B cell (primary cell): ENCODE data around the gene CCDC134. TPM values are rescaled to one million over a fixed set of nuclear protein-coding genes. Genes with fewer than 3 reads are reported as not detected.

Experiments
- ATAC-seq: fragments of 200-7000 bp; cut with Tn5 transposase; one replicate; pipeline ENCODE4 v1.10.0; 2021; ENCODE audit warnings: low read depth, mild to moderate bottlenecking, moderate number of reproducible peaks, moderate library complexity
- CTCF ChIA-PET: fragments of 350-600 bp; sonication (Branson Sonifier 250); formaldehyde crosslinking; loops from one replicate; lab custom pipeline; 2021; ENCODE audit warnings: antibody characterized with exemption, inconsistent platforms; lab: Charles Lee
- POLR2A ChIA-PET: fragments of 350-600 bp; sonication (Branson Sonifier 250); formaldehyde crosslinking; loops from one replicate; lab custom pipeline; 2021; ENCODE audit warnings: antibody characterized with exemption; lab: Charles Lee
- DNase-seq: peaks from one replicate; pipeline ENCODE4 v3.0.0; 2013
- H2AFZ ChIP-seq: 2 replicates; pipeline ENCODE4 v1.6.1; 2012; ENCODE audit warnings: mild to moderate bottlenecking, low read depth, low read length; ENCODE audit not compliant: insufficient read depth, poor library complexity, severe bottlenecking
- H3K27ac ChIP-seq, 2 donors: 1 replicate in 1 of 2; 2 replicates in 1 of 2; pipeline ENCODE4 v1.5.1; 2012 to 2013; ENCODE audit warnings: low read length in 2 of 2, mild to moderate bottlenecking in 2 of 2, moderate library complexity in 1 of 2
- H3K27me3 ChIP-seq, 4 experiments: fragments of 200-600 bp in 1 of 4; sonication (generic) in 1 of 4; replicated peaks in 1 of 4; 1 replicate in 2 of 4; 2 replicates in 2 of 4; pipeline versions ENCODE4 v1.6.1 to v1.7.0; 2013 to 2016; ENCODE audit warnings: low read length in 3 of 4, mild to moderate bottlenecking in 2 of 4, mixed read lengths in 1 of 4, moderate library complexity in 1 of 4; ENCODE audit not compliant: insufficient read depth in 4 of 4, control insufficient read depth in 3 of 4; ENCODE audit errors: control extremely low read depth in 1 of 4
- H3K36me3 ChIP-seq, 2 experiments: replicated peaks in 1 of 2; 1 replicate in 1 of 2; 2 replicates in 1 of 2; pipeline versions ENCODE4 v1.6.1 to v1.7.1; 2013; ENCODE audit warnings: low read length in 1 of 2; ENCODE audit not compliant: insufficient read depth in 2 of 2, control insufficient read depth in 1 of 2; ENCODE audit errors: control extremely low read depth in 1 of 2, extremely low read depth in 1 of 2
- H3K4me1 ChIP-seq, 2 donors: fragments of 200-600 bp in 1 of 2; sonication (generic) in 1 of 2; 1 replicate in 1 of 2; 2 replicates in 1 of 2; pipeline versions ENCODE4 v1.5.1 to v1.6.1; 2013 to 2017; ENCODE audit warnings: low read length in 2 of 2; ENCODE audit not compliant: control insufficient read depth in 2 of 2, insufficient read depth in 2 of 2
- H3K4me2 ChIP-seq: replicated peaks from 2 replicates; pipeline ENCODE3; 2012; ENCODE audit warnings: mild to moderate bottlenecking, low read depth, low read length; ENCODE audit not compliant: poor library complexity, severe bottlenecking
- H3K4me3 ChIP-seq, 5 experiments: fragments of 200-600 bp in 1 of 5; sonication (generic) in 1 of 5; 1 replicate in 3 of 5; 2 replicates in 2 of 5; pipeline versions ENCODE4 v1.5.1 to v1.7.0; 2011 to 2016; ENCODE audit warnings: low read length in 4 of 5, mild to moderate bottlenecking in 4 of 5, low read depth in 2 of 5, control low read depth in 1 of 5, moderate library complexity in 1 of 5; ENCODE audit not compliant: insufficient read depth in 1 of 5; ENCODE audit errors: control extremely low read depth in 1 of 5, extremely low read depth in 1 of 5
- H3K79me2 ChIP-seq: fragments of 200-600 bp; sonication (generic); one replicate; pipeline ENCODE4 v1.6.0; 2016; ENCODE audit warnings: low read length; ENCODE audit not compliant: control insufficient read depth, insufficient read depth
- H3K9ac ChIP-seq: fragments of 200-600 bp; sonication (generic); 2 replicates; pipeline ENCODE4 v1.6.1; 2017; ENCODE audit warnings: mild to moderate bottlenecking, low read length, moderate library complexity
- H3K9me3 ChIP-seq, 3 donors: one replicate each; pipeline versions ENCODE4 v1.6.1 to v1.7.1; 2013; ENCODE audit warnings: low read length in 2 of 3; ENCODE audit not compliant: control insufficient read depth in 2 of 3, insufficient read depth in 1 of 3; ENCODE audit errors: control extremely low read depth in 1 of 3
- H4K20me1 ChIP-seq: 2 replicates; pipeline ENCODE4 v1.6.0; 2012; ENCODE audit warnings: mild to moderate bottlenecking, low read length; ENCODE audit not compliant: insufficient read depth, control insufficient read depth, poor library complexity, severe bottlenecking
- H3K27ac Mint-ChIP-seq: one replicate; pipeline ENCODE4 v1.8.0; 2021; ENCODE audit warnings: mixed read lengths
- H3K27me3 Mint-ChIP-seq: one replicate; pipeline ENCODE4 v1.8.0; 2021; ENCODE audit warnings: mixed read lengths
- H3K4me1 Mint-ChIP-seq: one replicate; pipeline ENCODE4 v1.8.0; 2021; ENCODE audit warnings: mixed read lengths
- H3K4me3 Mint-ChIP-seq: one replicate; pipeline ENCODE4 v1.8.0; 2021; ENCODE audit warnings: mixed read lengths
- H3K9me3 Mint-ChIP-seq: one replicate; pipeline ENCODE4 v1.8.0; 2022; ENCODE audit warnings: mixed read lengths; ENCODE audit not compliant: insufficient read depth
- EZH2 ChIP-seq: IDR thresholded peaks from 2 replicates; pipeline ENCODE4 v1.6.1; 2012; ENCODE audit warnings: borderline replicate concordance, low read depth, mild to moderate bottlenecking, moderate library complexity, low read length; ENCODE audit not compliant: insufficient read depth, poor library complexity, severe bottlenecking
- WGBS: methylation state at CpG from one replicate; pipeline ENCODE4 v1.1.5; 2013; ENCODE audit warnings: missing lambda C conversion rate; ENCODE audit not compliant: insufficient coverage; 5-methylcytosine and 5-hydroxymethylcytosine counted together
- intact Hi-C: fragments of 100-400 bp; cut with micrococcal nuclease; formaldehyde crosslinking; loops from one replicate; pipeline ENCODE4 v1.10.0; 2022
- polyA plus RNA-seq: library from polyadenylated mRNA; depleted of rRNA; stranded (reverse); fragments of >200 nt; gene quantifications from 2 replicates; pipeline ENCODE4 v1.2.3, GENCODE V29; 2012
- total RNA-seq, 2 donors: library from RNA; stranded (reverse); fragments of 120-200 nt in 1 of 2; gene quantifications; 1 replicate in 1 of 2; 2 replicates in 1 of 2; pipeline versions ENCODE4 v1.2.3 to v1.2.4, GENCODE V29; 2013 to 2022
- TF ChIP-seq, protein P1 (sequence below): fragments of 200-600 bp; IDR thresholded peaks from one replicate; pipeline ENCODE4 v1.8.0; 2022; ENCODE audit warnings: antibody characterized with exemption, mild to moderate bottlenecking

CCDC134 gene
- total and polyA plus RNA-seq, 2 donors (not counting 1 experiment from before 2014, with no cell fraction given), result 4.4 to 18.1 TPM

DNA sequence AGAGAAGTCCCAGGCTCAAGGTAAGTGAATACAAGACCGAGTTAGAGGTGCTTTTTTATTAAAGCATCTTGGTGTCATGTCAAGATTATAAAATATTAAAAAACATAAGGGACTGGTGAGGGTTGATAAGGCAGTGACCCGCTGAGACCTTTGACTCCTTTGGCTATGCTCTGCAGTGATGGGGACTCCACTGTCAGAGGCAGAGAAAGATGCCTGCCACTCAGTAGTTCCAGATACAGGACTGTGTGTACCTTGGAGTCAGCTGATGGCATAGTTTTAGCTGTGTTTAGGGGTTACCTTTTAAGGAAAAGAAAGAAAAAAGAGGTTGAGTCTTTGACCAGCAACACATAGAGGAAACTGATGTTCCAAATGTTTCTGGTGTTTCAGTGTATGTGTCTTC, 73.6 kb downstream of the CCDC134 start:
- Histone ChIP-seq H4K20me1 (no peaks in the 10 kb centered on the region), H2AFZ (no peak overlapping the region), H3K36me3 (peaks cover 0 to 83% of the 10 kb centered on the region in 2 experiments), H3K27ac (peak overlapping the region in 1 of 2 donors; percentile 31), H3K4me3 (no peak overlapping the region), H3K79me2 (peaks cover 77% of the 10 kb centered on the region), H3K9me3 (no peaks in the 10 kb centered on the region), H3K9ac (no peak overlapping the region), H3K4me1 (peaks cover 5 to 18% of the 10 kb centered on the region in 2 donors), H3K4me2 (no peak overlapping the region), H3K27me3 (no peaks in the 10 kb centered on the region)
- no peak overlapping the region for H3K27ac Mint-ChIP-seq
- no peaks in the 10 kb centered on the region for H3K9me3 Mint-ChIP-seq
- no peak for TF ChIP-seq EZH2
- TF ChIP-seq, protein P1, sequence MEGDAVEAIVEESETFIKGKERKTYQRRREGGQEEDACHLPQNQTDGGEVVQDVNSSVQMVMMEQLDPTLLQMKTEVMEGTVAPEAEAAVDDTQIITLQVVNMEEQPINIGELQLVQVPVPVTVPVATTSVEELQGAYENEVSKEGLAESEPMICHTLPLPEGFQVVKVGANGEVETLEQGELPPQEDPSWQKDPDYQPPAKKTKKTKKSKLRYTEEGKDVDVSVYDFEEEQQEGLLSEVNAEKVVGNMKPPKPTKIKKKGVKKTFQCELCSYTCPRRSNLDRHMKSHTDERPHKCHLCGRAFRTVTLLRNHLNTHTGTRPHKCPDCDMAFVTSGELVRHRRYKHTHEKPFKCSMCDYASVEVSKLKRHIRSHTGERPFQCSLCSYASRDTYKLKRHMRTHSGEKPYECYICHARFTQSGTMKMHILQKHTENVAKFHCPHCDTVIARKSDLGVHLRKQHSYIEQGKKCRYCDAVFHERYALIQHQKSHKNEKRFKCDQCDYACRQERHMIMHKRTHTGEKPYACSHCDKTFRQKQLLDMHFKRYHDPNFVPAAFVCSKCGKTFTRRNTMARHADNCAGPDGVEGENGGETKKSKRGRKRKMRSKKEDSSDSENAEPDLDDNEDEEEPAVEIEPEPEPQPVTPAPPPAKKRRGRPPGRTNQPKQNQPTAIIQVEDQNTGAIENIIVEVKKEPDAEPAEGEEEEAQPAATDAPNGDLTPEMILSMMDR, result no peak
- no peaks in the 10 kb centered on the region for H3K27me3 Mint-ChIP-seq
- H3K4me1 Mint-ChIP-seq, result peaks cover 19% of the 10 kb centered on the region
- intact Hi-C loops, result no loop called here
- ATAC-seq (no peak), DNase-seq (no peak)
- CTCF ChIA-PET, result interaction anchor here (1.2 kb wide), 1 partner anchor 127 kb away, joined by 3 read pairs; no protein-coding TSS in a partner anchor
- POLR2A ChIA-PET, result no interaction called here
- no peak overlapping the region for H3K4me3 Mint-ChIP-seq
- WGBS, result 100% methylated on average over 1 of the region's 2 CpGs

DNA sequence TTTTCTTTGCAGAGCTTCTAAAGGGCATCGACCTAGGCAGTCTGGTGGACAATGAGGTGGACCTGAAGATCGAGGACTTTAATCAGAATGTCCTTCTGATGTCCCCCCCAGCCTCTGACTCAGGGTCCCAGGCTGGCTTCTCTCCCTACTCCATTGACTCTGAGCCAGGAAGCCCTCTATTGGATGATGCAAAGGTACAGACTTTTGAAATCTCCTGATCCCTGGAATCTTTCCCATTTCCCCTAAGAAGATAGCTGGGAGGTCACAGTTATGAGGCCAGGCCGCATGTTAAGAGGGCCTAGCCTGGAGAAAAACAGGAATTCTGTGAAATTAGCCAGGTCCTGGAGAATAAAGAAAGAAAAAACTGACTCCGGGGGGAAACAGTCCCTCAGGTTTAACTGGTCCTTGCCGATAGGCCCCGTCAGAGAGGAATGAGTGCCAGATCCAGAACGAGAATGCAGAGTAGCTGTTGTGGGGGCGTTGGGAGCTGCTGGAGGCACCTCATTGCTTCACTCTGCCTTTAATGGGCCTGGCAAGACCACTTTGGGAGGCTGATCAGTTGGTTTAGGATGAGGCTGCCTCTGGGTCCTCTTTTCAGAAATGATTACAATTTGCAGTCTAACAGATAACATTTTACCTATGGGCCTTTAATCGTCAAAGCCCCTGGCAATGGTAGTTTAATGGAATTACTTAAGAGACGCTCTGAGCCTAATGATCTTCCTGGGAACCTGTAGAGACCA, 75.2 kb downstream of the CCDC134 start:
- Histone ChIP-seq H3K4me2 (no peak overlapping the region), H2AFZ (no peak overlapping the region), H3K36me3 (peaks cover 0 to 86% of the 10 kb centered on the region in 2 experiments), H3K9ac (no peak overlapping the region), H3K27ac (no peak overlapping the region), H3K9me3 (no peaks in the 10 kb centered on the region), H3K79me2 (peaks cover 65% of the 10 kb centered on the region), H3K4me3 (no peak overlapping the region), H3K4me1 (peaks cover 5 to 18% of the 10 kb centered on the region in 2 donors), H4K20me1 (no peaks in the 10 kb centered on the region), H3K27me3 (no peaks in the 10 kb centered on the region)
- ATAC-seq (no peak), DNase-seq (no peak)
- Mint-ChIP-seq H3K4me3 (no peak overlapping the region), H3K27ac (peak overlapping the region; percentile 32), H3K27me3 (no peaks in the 10 kb centered on the region), H3K4me1 (peaks cover 21% of the 10 kb centered on the region), H3K9me3 (no peaks in the 10 kb centered on the region)
- ChIA-PET CTCF (no interaction called here), POLR2A (interaction anchor here (1.0 to 1.1 kb wide), 2 partner anchors 33 to 44 kb away, joined by 3 to 4 read pairs; no protein-coding TSS in a partner anchor)
- WGBS, result 96% methylated on average over 8 of the region's 10 CpGs
- TF ChIP-seq EZH2, result no peak
- TF ChIP-seq, protein P1, result no peak
- intact Hi-C loops, result no loop called here
